ENCODE data around the gene CKAP2L.

Gene CKAP2L

GRCh38 chr2:112779598-112779997 lies 15.2 kb upstream of the CKAP2L start:
- TF ChIP-seq EP300 (IDR thresholded peaks at IDR 0.05; ENCODE audit: borderline replicate concordance) = no peak
- TF ChIP-seq NFIC (IDR thresholded peaks at IDR 0.05) = no peak
- no peak for TF ChIP-seq FOXM1 (IDR thresholded peaks at IDR 0.05; ENCODE audit: borderline replicate concordance, low read depth)
- TF ChIP-seq, protein P1, sequence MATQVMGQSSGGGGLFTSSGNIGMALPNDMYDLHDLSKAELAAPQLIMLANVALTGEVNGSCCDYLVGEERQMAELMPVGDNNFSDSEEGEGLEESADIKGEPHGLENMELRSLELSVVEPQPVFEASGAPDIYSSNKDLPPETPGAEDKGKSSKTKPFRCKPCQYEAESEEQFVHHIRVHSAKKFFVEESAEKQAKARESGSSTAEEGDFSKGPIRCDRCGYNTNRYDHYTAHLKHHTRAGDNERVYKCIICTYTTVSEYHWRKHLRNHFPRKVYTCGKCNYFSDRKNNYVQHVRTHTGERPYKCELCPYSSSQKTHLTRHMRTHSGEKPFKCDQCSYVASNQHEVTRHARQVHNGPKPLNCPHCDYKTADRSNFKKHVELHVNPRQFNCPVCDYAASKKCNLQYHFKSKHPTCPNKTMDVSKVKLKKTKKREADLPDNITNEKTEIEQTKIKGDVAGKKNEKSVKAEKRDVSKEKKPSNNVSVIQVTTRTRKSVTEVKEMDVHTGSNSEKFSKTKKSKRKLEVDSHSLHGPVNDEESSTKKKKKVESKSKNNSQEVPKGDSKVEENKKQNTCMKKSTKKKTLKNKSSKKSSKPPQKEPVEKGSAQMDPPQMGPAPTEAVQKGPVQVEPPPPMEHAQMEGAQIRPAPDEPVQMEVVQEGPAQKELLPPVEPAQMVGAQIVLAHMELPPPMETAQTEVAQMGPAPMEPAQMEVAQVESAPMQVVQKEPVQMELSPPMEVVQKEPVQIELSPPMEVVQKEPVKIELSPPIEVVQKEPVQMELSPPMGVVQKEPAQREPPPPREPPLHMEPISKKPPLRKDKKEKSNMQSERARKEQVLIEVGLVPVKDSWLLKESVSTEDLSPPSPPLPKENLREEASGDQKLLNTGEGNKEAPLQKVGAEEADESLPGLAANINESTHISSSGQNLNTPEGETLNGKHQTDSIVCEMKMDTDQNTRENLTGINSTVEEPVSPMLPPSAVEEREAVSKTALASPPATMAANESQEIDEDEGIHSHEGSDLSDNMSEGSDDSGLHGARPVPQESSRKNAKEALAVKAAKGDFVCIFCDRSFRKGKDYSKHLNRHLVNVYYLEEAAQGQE (IDR thresholded peaks at IDR 0.05; ENCODE audit: low read depth) = no peak
- TF ChIP-seq, protein P2, sequence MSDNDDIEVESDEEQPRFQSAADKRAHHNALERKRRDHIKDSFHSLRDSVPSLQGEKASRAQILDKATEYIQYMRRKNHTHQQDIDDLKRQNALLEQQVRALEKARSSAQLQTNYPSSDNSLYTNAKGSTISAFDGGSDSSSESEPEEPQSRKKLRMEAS (IDR thresholded peaks at IDR 0.05) = no peak
- TF ChIP-seq TEAD4 (IDR thresholded peaks at IDR 0.05) = no peak
- no peak for TF ChIP-seq RAD21 (IDR thresholded peaks at IDR 0.05; ENCODE audit: low read depth)
- no peak for TF ChIP-seq EGR1 (IDR thresholded peaks at IDR 0.05)

- TF ChIP-seq FOXM1 (IDR thresholded peaks at IDR 0.05; ENCODE audit: borderline replicate concordance, low read depth) (no peak), CREB1 (IDR thresholded peaks at IDR 0.05; ENCODE audit: low read depth) (no peak), TEAD4 (IDR thresholded peaks at IDR 0.05) (no peak), NFIC (IDR thresholded peaks at IDR 0.05) (no peak), TAF1 (IDR thresholded peaks at IDR 0.05; ENCODE audit: low read depth) (no peak), TCF12 (IDR thresholded peaks at IDR 0.05; ENCODE audit: low read depth) (no peak), EP300 (IDR thresholded peaks at IDR 0.05; ENCODE audit: borderline replicate concordance) (no peak), RAD21 (IDR thresholded peaks at IDR 0.05; ENCODE audit: low read depth) (no peak), USF1 (IDR thresholded peaks at IDR 0.05) (no peak), YY1 (IDR thresholded peaks at IDR 0.05; ENCODE audit: low read depth) (no peak), EGR1 (IDR thresholded peaks at IDR 0.05) (no peak)
- TF ChIP-seq, protein P1 (IDR thresholded peaks at IDR 0.05; ENCODE audit: low read depth) = no peak
Measured at GRCh38 chr2:112777036-112777435, 12.6 kb upstream of the CKAP2L start.

DNA sequence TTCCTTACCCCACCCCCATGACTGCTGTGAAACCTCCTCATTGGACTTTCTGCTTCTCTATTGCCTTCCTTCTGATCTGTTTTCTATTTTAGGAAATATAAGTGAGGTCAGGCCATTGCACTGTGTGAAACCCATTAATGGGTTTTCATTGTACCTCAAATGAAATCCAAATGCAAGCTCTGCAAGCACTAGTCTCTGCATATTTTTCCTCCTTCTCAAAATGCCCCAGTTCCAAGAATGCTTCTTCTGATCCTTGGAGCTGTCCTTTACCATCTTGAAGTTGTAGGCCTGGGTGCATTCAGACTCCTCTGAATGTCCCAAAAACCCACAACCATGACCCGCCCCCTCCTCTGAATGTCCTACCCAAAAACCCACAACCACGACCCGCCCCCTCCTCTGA lies 11.7 kb upstream of the CKAP2L start:
- no peak for TF ChIP-seq RAD21 (IDR thresholded peaks at IDR 0.05; ENCODE audit: low read depth)
- TF ChIP-seq YY1 (IDR thresholded peaks at IDR 0.05; ENCODE audit: low read depth) = no peak
- no peak for TF ChIP-seq FOXM1 (IDR thresholded peaks at IDR 0.05; ENCODE audit: borderline replicate concordance, low read depth)
- no peak for TF ChIP-seq EGR1 (IDR thresholded peaks at IDR 0.05)
- no peak for TF ChIP-seq NFIC (IDR thresholded peaks at IDR 0.05)
- no peak for TF ChIP-seq EP300 (IDR thresholded peaks at IDR 0.05; ENCODE audit: borderline replicate concordance)
- TF ChIP-seq USF1 (IDR thresholded peaks at IDR 0.05) = no peak
- TF ChIP-seq, protein P1 (IDR thresholded peaks at IDR 0.05; ENCODE audit: low read depth) = no peak
- TF ChIP-seq, protein P2 (IDR thresholded peaks at IDR 0.05) = no peak
- TF ChIP-seq TAF1 (IDR thresholded peaks at IDR 0.05; ENCODE audit: low read depth) = no peak
- TF ChIP-seq CREB1 (IDR thresholded peaks at IDR 0.05; ENCODE audit: low read depth) = no peak
- no peak for TF ChIP-seq ZBTB7A (IDR thresholded peaks at IDR 0.05; ENCODE audit: low read depth)
- no peak for TF ChIP-seq CEBPB (IDR thresholded peaks at IDR 0.05)
- TF ChIP-seq TEAD4 (IDR thresholded peaks at IDR 0.05) = no peak
- no peak for TF ChIP-seq TCF12 (IDR thresholded peaks at IDR 0.05; ENCODE audit: low read depth)

DNA sequence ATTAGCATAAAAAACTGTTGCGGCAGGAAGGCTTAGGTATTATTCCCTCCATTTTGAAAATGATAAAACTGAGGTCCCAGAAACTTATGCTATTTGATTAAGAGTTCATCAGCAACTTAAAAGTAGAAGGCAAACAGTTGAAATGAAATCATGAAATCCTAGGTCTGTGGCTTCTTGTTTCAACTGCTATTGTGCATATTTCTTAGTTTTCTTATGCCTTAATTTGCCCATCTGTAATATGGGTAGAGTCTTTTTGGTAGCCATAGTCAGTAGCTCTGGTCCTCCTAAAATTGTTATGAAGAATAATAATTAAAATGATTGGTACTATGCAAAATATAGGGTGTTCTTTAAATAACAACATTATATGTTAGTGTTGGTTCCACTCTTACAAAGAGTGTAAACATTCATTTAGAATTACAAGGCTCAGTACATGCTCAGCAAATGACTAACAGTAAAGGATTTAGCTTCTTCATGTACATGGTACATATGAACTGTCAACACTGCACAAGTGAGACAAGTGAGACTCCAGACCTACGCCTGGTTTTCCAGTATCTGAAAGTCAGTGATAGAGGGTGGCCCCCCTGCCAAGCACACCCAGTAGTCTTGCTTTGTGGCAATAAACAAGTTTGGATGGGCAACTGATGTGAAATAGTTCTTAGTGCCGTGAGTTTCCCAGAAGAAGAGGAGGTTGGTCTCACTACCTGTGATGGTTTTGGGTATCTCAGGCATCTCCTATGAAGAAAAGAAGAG lies 10.3 kb upstream of the CKAP2L start:
- TF ChIP-seq YY1 (IDR thresholded peaks at IDR 0.05; ENCODE audit: low read depth) (no peak), FOXM1 (IDR thresholded peaks at IDR 0.05; ENCODE audit: borderline replicate concordance, low read depth) (no peak), EP300 (IDR thresholded peaks at IDR 0.05; ENCODE audit: borderline replicate concordance) (no peak), CREB1 (IDR thresholded peaks at IDR 0.05; ENCODE audit: low read depth) (no peak), ZBTB7A (IDR thresholded peaks at IDR 0.05; ENCODE audit: low read depth) (no peak), USF1 (IDR thresholded peaks at IDR 0.05) (no peak), TCF12 (IDR thresholded peaks at IDR 0.05; ENCODE audit: low read depth) (no peak), TAF1 (IDR thresholded peaks at IDR 0.05; ENCODE audit: low read depth) (no peak)
- TF ChIP-seq, protein P1 (IDR thresholded peaks at IDR 0.05; ENCODE audit: low read depth) = no peak
